GM19467 (cell line): ENCODE measurements around the gene CHD9NB.
"Not testable (repeated sequence)": the region's sequence is repeated elsewhere in the genome, so short reads cannot be mapped to it uniquely, and the experiment has no call there.

Source experiments
- ATAC-seq: cut with Tn5 transposase; IDR thresholded peaks from one replicate; pipeline ENCODE4 v1.9.1; 2021; ENCODE audit warnings: mild to moderate bottlenecking, moderate library complexity; ENCODE audit not compliant: unreplicated experiment

Gene CHD9NB

GRCh38 chr16:53058441-53058840 is 5.7 kb upstream of the CHD9NB start:
- ATAC-seq, result no peak

GRCh38 chr16:53057658-53058057 is 5.0 kb upstream of the CHD9NB start:
- ATAC-seq, result no peak

- no peak for ATAC-seq
Measured at GRCh38 chr16:53056392-53056881, 3.7 kb upstream of the CHD9NB start.

GRCh38 chr16:53055541-53056391 is 3.1 kb upstream of the CHD9NB start:
- ATAC-seq, result no peak

- peak; percentile 78 for ATAC-seq
Measured at GRCh38 chr16:53054670-53055485, 2.2 kb upstream of the CHD9NB start, which contains the start of gene CHD9. Gene CHD9 (plus strand): TSS chr16:53054991. CDS start chr16:53156090, 101,099 bp downstream.

GRCh38 chr16:53053967-53054669 is 1.4 kb upstream of the CHD9NB start:
- peak; percentile 27 for ATAC-seq

GRCh38 chr16:53051255-53051654 is 1.4 kb downstream of the CHD9NB start:
- ATAC-seq, result not testable (repeated sequence)

- no peak for ATAC-seq
Measured at GRCh38 chr16:53048139-53048915, 4.4 kb downstream of the CHD9NB start.

GRCh38 chr16:53047515-53047914 is 5.2 kb downstream of the CHD9NB start:
- ATAC-seq, result not testable (repeated sequence)

GRCh38 chr16:53045341-53046220 is 7.1 kb downstream of the CHD9NB start:
- no peak for ATAC-seq

GRCh38 chr16:53043986-53044601 is 8.6 kb downstream of the CHD9NB start:
- ATAC-seq, result no peak

GRCh38 chr16:53043428-53043831 is 9.3 kb downstream of the CHD9NB start:
- no peak for ATAC-seq

- no peak for ATAC-seq
Measured at GRCh38 chr16:53042235-53042701, 10.4 kb downstream of the CHD9NB start.

GRCh38 chr16:53041320-53042051 is 11.2 kb downstream of the CHD9NB start:
- ATAC-seq, result no peak

- no peak for ATAC-seq
Measured at GRCh38 chr16:53040788-53041187, 11.9 kb downstream of the CHD9NB start.

- not testable (repeated sequence) for ATAC-seq
Measured at GRCh38 chr16:53036711-53037110, 16.0 kb downstream of the CHD9NB start.

- no peak for ATAC-seq
Measured at GRCh38 chr16:53036066-53036465, 16.6 kb downstream of the CHD9NB start.
